B cell (primary cell): ENCODE results near the gene MAD2L1BP.

Experiments used
- EZH2 ChIP-seq: IDR thresholded peaks from 2 replicates; pipeline ENCODE4 v1.6.1; 2012; ENCODE audit warnings: borderline replicate concordance, low read depth, mild to moderate bottlenecking, moderate library complexity, low read length; ENCODE audit not compliant: insufficient read depth, poor library complexity, severe bottlenecking
- TF ChIP-seq, protein P1 (sequence below): fragments of 200-600 bp; IDR thresholded peaks from one replicate; pipeline ENCODE4 v1.8.0; 2022; ENCODE audit warnings: antibody characterized with exemption, mild to moderate bottlenecking

DNA sequence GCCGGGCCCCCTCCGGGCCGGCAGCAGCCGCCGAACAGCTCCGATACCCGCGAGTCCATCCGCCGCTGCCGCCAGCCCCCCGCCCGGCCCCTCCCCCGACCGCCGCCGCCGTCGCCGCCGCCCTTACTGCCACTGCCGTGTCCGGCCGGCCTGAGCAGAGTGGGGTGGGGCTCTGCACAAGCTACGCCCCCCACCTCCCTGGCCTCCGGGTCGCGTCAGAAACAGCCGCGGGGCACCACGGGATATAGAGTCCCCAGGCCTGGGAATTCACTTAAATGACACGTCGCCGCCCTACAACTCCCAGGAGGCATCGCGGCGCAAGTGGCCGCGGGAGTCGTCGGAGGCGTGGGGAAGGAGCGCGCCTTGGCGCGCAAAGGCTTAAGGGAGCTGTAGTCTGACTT is 6.5 kb upstream of the MAD2L1BP start, which contains the start of gene GTPBP2:
- TF ChIP-seq, protein P1, sequence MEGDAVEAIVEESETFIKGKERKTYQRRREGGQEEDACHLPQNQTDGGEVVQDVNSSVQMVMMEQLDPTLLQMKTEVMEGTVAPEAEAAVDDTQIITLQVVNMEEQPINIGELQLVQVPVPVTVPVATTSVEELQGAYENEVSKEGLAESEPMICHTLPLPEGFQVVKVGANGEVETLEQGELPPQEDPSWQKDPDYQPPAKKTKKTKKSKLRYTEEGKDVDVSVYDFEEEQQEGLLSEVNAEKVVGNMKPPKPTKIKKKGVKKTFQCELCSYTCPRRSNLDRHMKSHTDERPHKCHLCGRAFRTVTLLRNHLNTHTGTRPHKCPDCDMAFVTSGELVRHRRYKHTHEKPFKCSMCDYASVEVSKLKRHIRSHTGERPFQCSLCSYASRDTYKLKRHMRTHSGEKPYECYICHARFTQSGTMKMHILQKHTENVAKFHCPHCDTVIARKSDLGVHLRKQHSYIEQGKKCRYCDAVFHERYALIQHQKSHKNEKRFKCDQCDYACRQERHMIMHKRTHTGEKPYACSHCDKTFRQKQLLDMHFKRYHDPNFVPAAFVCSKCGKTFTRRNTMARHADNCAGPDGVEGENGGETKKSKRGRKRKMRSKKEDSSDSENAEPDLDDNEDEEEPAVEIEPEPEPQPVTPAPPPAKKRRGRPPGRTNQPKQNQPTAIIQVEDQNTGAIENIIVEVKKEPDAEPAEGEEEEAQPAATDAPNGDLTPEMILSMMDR, result no peak
- TF ChIP-seq EZH2, result no peak
